Fibroblast of pulmonary artery (primary cell): ENCODE results near the gene TSPAN9.
A peak's percentile ranks its signal among the peaks of the same experiment; 100 is the strongest.

Source experiments
- DNase-seq: peaks from one replicate; pipeline ENCODE4 v3.0.0-alpha.2; 2010; ENCODE audit warnings: low read depth
- H3K4me3 ChIP-seq: replicated peaks from 2 replicates; pipeline ENCODE4 v1.5.1; 2011; ENCODE audit warnings: low read depth, mild to moderate bottlenecking, control low read depth, low read length, moderate library complexity
- CTCF ChIP-seq: IDR thresholded peaks from 2 replicates; pipeline ENCODE4 v1.5.1; 2011; ENCODE audit warnings: mild to moderate bottlenecking, control low read depth, low read length, inconsistent platforms; ENCODE audit errors: missing control alignments

The TSPAN9 gene

GRCh38 chr12:3199551-3200031 is 122.4 kb downstream of the TSPAN9 start:
- peak; percentile 40 for DNase-seq
- no peak for TF ChIP-seq CTCF
- peak overlapping the region; percentile 50 for H3K4me3 ChIP-seq

DNA sequence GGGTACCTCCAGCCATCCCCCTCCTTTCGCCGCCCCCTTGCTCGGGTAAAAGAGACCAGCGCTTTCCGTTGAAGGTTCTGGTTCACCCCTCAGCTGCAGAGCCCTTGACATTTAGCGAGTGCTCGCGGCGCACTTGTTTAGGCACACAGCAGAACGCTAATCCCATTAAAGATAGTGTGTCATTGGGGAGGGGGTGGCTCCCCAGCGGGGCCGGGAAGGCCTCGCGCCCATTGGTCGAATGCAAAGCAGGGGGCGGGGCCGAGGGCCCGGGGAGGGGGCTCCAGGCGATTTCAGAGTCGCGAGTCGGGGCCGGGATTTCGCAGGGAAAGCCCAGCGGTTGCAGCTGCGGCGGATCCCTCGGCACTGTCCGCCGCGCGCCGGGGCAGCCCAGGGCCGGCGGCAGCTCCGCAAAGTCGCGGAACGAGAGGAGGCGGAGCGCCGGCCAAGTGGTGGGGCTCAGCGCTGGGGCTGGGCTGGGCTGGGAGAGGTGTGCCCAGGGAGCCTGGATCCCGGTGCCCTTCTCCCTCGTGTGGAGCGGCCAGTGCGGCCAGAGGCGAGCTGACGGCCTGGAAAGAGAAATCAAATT is 122.9 kb downstream of the TSPAN9 start:
- no peak for TF ChIP-seq CTCF
- peak overlapping the region; percentile 50 for H3K4me3 ChIP-seq
- DNase-seq: peak; percentile 50

DNA sequence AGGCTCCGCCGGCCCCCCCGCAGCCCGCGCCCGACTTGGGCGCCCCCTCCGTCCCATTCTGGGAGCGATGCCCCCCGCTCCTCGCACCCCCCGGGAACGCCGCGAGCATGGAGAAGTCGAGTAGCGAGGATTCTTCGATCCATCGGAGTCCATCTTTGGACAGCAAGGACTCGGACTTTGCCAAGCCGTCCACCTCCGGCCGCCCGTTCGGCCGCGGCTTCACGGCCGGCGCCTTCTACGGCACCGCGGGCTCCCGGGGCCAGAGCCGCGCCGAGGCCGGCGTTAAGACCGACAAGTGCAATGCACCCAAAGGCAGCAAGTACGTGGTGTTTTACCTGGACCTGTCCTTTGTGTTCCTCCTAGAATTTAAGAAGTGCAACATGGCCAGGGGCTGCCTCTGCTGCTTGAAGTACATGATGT is 123.6 kb downstream of the TSPAN9 start:
- no peak for DNase-seq
- peak overlapping the region; percentile 50 for H3K4me3 ChIP-seq
- TF ChIP-seq CTCF: no peak

DNA sequence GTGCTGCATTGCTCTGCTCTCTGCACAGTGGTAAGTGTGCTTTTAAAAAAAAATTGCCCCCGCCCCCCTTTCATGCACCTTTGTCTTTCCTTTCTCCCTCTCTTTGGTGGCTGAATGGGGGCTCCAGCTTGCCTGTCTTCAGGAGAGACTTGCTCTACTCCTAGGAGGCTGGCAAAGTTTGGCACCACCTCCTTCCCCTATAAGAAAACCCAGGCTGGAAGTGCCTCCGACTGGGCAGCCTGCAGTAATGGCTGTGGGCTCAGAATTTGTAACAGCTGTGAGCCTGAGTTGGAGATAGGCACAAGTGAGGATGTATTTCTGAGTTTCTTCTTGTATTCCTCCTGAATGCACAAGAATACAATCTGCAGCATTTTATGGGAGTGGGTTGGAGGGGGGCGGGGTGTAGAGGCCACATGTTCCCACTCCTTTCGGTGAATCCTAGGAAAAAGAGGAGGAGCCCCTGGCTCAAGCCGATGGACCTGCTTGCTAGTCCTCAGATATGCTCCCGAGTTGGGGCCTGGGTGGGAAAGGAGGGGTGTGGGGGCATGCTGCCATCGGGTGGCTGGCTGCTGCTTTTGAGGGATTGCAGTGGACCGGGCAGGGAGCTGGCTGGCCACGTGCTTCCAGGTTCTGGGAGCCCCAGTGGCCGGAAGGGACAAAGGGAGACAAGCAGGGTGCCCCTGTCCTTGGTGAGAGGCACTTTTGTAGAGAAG is 124.3 kb downstream of the TSPAN9 start:
- no peak for DNase-seq
- no peak overlapping the region for H3K4me3 ChIP-seq
- TF ChIP-seq CTCF: no peak

- TF ChIP-seq CTCF: no peak
- H3K4me3 ChIP-seq: no peak overlapping the region
- DNase-seq: no peak
Observed at GRCh38 chr12:3202096-3202495, 124.9 kb downstream of the TSPAN9 start.

DNA sequence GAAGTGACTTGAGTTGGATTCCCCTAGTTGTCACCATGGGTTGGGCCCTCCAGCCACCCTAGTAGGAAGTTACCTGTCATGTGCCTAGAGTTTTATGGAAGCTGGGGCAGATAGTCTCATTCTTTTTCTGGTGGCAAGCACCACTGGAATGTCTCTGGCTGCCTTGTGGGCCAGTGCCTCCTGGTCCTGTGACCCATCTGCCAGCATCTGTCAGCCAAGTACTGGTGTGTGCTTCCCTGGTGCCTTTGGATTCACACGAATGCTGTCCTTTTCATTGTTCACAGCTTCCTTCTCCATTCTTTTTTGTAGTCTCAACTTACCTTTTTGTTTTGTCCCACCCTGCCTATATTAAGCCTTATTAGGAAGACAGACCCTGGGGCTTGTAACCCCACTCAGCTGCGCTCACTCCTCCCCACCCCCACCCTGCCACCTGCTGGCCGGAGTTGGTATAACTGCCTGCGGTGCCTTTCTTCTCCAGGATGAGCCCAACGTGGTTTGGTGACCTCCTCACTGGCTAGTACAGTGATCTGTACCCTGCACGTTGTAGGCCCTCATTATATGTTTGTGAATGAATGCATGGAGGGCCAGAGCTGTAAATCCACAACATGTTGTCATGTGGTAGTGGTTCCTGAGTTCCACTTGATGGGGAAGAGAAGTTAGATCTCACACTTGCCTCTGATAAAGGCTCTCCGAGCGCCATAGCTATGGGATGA is 125.7 kb downstream of the TSPAN9 start:
- TF ChIP-seq CTCF: peak; percentile 97
- H3K4me3 ChIP-seq: no peak overlapping the region
- peak; percentile 39 for DNase-seq
